Measurements from ENCODE around the gene DAP3.

GRCh38 chr1:155651861-155652661 is 36.8 kb upstream of the DAP3 start:
- TF ChIP-seq CTCF (conservative IDR thresholded peaks at IDR 0.05; ENCODE audit: low read length) (no peak), EZH2phosphoT487 (IDR thresholded peaks at IDR 0.05; ENCODE audit: borderline replicate concordance) (no peak)

All from Loucy (cell line).